Measurements from ENCODE around the gene USP6NL.

- TF ChIP-seq CTCF (IDR thresholded peaks at IDR 0.05; ENCODE audit: control extremely low read depth in 1 of 3, insufficient read depth in 1 of 3, low read depth in 1 of 3, low read length in 3 of 3) (no peak), USF2 (IDR thresholded peaks at IDR 0.05; ENCODE audit: low read length) (no peak), EP300 (IDR thresholded peaks at IDR 0.05; ENCODE audit: borderline replicate concordance in 1 of 2, low read depth in 2 of 2, low read length in 2 of 2) (no peak)
Measured at GRCh38 chr10:11454160-11454559, 157.3 kb downstream of the USP6NL start.
